Sigmoid colon (tissue), 4 donors: Measurements from ENCODE around the gene NUP98.

Experiments used
- CTCF ChIP-seq, 4 experiments: fragments of 450-650 bp in 3 of 4; fragments of 200-600 bp in 1 of 4; IDR thresholded peaks; one replicate each; pipeline ENCODE4 v1.5.1; 2016 to 2019; ENCODE audit warnings: antibody characterized with exemption in 4 of 4, mild to moderate bottlenecking in 3 of 4, moderate library complexity in 2 of 4
- POLR2A ChIP-seq, 2 donors: fragments of 450-650 bp; IDR thresholded peaks; one replicate each; pipeline ENCODE4 v1.6.1; 2016; ENCODE audit warnings: antibody characterized with exemption in 2 of 2, mild to moderate bottlenecking in 2 of 2, moderate library complexity in 2 of 2
- POLR2AphosphoS5 ChIP-seq, 4 donors: sonication (generic); formaldehyde crosslinking; IDR thresholded peaks; one replicate each; pipeline ENCODE4 v1.6.1; 2017; ENCODE audit warnings: antibody characterized with exemption in 4 of 4

GRCh38 chr11:3683039-3683438, 114.3 kb downstream of the NUP98 start:
- TF ChIP-seq CTCF (IDR thresholded peaks at IDR 0.05) = no peak
- no peak for TF ChIP-seq POLR2A (IDR thresholded peaks at IDR 0.05)
- no peak for TF ChIP-seq POLR2AphosphoS5 (IDR thresholded peaks at IDR 0.05)
